Raji (cell line): ENCODE measurements around the gene ZMYND10.

Source experiments
- POLR2A ChIP-seq: IDR thresholded peaks from 2 replicates; pipeline ENCODE4 v1.6.1; 2011; ENCODE audit warnings: low read depth, low read length, control low read depth; ENCODE audit not compliant: insufficient read depth

ZMYND10 gene

DNA sequence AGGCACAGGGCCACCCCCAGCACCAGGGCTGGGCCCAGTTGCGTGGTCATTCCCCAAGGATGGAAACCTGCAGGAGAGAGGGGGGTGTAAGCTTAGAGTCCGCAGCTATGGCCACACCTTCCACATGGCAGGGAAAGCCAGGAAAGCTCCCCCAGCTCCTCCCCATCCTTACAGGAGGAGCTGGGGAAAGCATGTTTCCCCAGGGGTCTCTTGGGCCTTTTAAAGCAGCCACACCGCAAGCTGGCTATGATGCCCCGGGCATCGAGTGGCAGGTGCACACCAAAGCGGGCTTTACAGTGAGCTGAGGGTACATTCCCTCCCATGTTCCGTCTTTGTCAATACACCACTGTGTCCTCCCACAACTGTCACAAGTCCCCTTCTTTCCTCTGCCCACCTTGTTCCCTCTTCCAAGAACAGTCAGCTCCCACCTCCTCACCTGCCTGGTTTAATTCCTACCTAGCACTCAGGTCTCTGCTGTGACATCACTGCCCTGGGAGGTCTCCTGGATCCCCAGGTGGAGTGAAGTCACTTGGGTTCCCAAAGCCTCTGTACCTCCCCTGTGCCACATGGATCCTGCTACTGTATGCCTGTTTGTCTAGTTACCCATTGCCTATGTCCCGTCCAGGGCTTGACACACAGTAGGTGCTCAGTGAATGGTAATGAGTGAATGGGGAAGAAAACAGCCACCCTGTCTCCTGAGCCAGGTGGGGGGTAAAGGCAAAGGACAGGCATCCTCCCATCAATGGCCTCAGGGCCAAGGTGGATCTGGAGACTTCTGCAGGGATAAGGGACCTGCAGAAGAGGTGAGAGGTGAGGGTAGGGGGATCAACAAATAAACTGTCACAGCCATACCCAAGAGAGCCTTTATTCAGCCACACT, 49.7 kb downstream of the ZMYND10 start:
- no peak for TF ChIP-seq POLR2A

DNA sequence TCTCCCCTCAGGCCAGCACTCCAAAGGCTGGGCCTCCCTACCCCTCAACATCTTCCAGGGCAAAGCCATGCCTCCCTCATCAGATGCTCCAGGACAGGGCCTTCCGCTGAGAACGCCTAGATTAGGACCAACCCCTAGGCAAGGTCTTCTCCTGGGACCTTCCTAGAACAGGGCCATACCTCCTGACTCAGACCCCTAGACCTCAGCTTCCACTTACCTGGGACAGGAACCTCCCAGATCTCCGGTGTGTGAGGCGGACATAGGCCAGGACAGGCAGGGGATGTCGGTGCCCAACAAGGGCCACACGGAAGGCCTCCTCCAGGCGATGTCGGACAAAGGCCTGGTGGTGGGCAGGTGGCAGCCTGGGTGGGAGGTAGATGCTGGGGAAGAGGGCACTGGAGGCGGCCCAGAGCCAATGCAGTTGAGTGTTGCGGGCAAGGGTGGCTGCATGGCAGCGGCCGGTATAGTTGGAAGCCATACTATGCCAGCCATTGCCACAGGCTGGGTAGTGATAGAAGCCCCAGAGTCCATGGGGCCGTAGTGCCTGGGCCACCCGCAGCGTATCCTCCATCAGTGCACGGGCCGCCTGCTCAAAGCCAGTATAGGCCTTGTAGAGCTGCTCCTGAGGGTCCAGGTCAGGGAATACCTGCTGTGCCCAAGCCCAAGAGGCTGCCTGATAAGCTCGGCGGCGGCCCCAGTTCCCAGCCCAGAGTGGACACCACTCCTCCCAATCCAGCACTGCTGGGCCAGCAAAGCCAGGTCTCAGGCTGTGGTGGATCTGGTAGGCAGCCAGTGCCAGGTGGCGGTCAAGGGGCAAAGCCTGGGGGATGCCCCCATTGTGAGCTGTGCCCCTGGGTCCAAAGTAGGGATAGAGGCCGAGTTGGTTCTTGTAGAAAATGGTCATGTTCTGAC, 50.8 kb downstream of the ZMYND10 start:
- no peak for TF ChIP-seq POLR2A

DNA sequence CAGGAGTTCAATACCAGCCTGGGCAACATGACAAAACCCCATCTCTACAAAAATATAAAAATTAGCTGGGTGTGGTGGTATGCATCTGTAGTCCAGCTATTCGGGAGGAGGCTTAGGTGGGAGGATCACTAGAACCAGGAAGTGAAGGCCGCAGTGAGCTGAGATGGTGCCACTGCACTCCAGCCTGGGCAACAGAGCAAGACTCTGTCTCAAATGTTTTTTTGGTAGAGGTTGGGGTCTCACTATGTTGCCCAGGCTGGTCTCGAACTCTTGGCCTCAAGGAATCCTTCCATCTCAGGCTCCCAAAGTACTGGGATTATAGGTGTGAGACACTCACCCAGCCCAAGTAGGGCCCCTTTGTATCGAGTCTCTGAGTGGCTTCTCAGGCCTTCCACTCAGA, 51.4 kb downstream of the ZMYND10 start:
- no peak for TF ChIP-seq POLR2A

DNA sequence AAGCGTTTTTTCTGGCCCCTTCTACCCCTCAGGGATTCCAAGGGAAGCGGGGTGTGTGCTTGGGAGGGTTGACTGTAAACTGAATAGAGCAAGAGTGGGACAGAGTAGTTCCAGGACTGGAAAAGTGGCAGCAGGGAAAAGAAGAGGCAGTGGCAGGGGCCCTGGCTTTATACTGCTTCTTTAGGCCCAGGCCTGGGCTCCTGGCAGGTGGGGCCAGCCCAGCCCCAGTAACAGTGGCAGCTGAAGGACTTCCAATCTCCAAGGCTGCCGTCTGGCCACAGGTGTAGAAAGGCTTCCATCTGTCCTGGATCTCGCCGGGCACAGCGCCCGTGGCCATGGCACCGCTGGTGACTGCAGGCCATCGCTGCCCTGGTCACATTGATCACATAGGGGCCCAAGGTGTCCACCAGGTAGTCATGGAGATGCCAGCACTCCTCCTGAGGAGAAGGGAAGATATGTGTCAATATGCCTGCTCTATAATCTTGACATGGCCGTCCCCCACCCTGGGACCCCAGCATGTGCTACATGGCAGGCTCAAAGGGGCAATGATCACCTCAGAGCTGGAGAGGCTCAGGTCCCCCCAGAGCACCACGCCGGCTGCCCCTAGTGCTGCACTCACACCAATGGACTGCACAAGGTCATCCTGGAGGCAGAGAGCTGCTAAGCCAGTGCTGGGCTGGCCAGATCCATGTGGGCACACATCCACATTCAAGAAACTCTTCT, 52.3 kb downstream of the ZMYND10 start:
- no peak for TF ChIP-seq POLR2A

DNA sequence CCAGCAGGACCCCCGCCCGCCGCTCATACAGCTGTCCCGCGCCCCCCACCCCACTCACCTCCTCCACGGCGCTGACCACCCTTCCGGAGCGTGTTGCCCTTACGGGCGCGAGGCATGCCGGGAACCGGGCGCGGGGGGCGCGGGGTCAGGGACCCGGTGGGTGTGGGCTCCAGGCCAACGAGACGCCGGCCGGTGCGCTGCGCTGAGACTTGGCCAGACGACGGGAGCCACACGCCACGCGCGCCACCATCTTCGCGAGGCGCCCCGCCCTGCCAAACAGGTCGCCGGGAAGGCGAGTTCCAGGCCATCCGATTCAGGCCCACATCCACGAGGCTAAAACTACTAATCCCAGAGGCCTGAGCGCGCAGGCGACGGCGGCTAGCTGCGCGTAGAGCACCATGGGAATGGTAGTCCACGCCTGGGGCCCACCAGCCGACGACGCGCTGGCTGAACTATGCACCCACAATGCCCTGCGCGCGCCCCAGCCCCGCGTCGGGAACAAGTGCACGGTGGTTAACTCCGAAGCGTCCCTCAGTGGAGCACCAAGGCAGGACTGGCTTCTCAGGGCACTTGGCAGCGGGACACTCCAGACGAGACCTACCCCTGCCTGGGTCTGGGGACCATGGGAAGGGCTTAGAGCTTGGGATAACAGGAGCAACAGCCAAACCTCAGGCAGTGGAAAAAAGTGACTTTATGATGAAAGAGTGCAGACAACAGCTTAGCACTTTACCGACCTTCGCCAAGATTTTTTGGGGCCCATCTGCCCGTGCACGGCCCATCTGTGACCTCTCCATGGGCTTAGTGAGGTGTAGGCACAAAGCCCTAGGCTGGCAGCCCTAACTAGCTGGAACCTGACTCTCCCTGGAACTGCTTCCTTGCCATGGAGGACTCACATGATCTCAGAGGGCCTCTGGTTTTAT, 53.1 kb downstream of the ZMYND10 start, which contains the start of gene IFRD2:
IFRD2 (minus strand) TSS at position 271 of the 920 bp plus-strand sequence; CDS start at position 116, 155 bp downstream.
- peak; percentile 88 for TF ChIP-seq POLR2A
